Adrenal gland (tissue), 5 donors: ENCODE results near the gene VEZT.
"Not testable (repeated sequence)": the region's sequence is repeated elsewhere in the genome, so short reads cannot be mapped to it uniquely, and the experiment has no call there.

Experiments used
- CTCF ChIP-seq, 6 experiments: fragments of 450-650 bp in 4 of 6; fragments of 200-600 bp in 2 of 6; sonication (generic) in 1 of 6; IDR thresholded peaks; 1 replicate in 5 of 6; 2 replicates in 1 of 6; pipeline versions ENCODE4 v1.5.1 to v1.8.0; 2016 to 2021; ENCODE audit warnings: antibody characterized with exemption in 6 of 6, mild to moderate bottlenecking in 2 of 6, moderate library complexity in 1 of 6
- POLR2A ChIP-seq, 2 donors: fragments of 450-650 bp; IDR thresholded peaks; one replicate each; pipeline ENCODE4 v1.6.1; 2017; ENCODE audit warnings: antibody characterized with exemption in 2 of 2, mild to moderate bottlenecking in 2 of 2, moderate library complexity in 1 of 2
- donor health status: DM: no; HTN: no; CAD: no.

GRCh38 chr12:95324246-95324645, 106.6 kb downstream of the VEZT start:
- not testable (repeated sequence) for TF ChIP-seq CTCF, POLR2A (IDR thresholded peaks at IDR 0.05)
